Measurements from ENCODE around the gene ULBP1.
"Not testable (repeated sequence)": the region's sequence is repeated elsewhere in the genome, so short reads cannot be mapped to it uniquely, and the experiment has no call there.

ULBP1 gene

GRCh38 chr6:150005761-150006651, 42.3 kb downstream of the ULBP1 start:
- no peak for DNase-seq (ENCODE audit: low spot score)

DNA sequence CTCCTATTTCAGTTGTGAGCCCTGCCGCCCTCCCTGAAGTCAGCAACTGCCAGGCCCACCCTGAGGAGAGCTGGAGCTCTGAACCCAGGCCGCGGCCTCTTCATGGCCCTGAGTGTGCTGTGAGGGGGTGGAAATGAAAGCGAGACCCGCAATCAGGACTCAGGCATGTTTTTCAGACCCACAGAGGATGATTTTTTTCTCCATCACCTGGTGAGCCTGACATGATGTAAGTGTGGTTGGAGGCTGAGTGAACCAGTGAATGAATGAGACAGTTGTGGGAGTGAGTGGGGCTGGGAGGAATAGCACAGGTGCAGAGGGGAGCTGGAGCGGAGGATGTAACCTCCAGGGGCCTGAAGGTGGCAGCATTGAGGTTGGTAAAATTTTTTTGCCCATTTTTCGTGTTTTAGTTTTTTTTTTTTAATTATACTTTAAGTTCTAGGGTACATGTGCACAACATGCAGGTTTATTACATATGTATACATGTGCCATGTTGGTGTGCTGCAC, 43.3 kb downstream of the ULBP1 start:
- DNase-seq (ENCODE audit: low spot score), result peak; percentile 69

- DNase-seq (ENCODE audit: low spot score), result no peak
These were observed 44.8 kb downstream of the ULBP1 start for GRCh38 chr6:150008588-150008987.

GRCh38 chr6:150012846-150013784, 49.4 kb downstream of the ULBP1 start:
- DNase-seq (ENCODE audit: low spot score), result not testable (repeated sequence)

GRCh38 chr6:150013785-150014622, 50.3 kb downstream of the ULBP1 start:
- not testable (repeated sequence) for DNase-seq (ENCODE audit: low spot score)

GRCh38 chr6:150014623-150015280, 51.0 kb downstream of the ULBP1 start:
- DNase-seq (ENCODE audit: low spot score), result not testable (repeated sequence)

- not testable (repeated sequence) for DNase-seq (ENCODE audit: low spot score)
These were observed 51.7 kb downstream of the ULBP1 start for GRCh38 chr6:150015281-150016001.

DNA sequence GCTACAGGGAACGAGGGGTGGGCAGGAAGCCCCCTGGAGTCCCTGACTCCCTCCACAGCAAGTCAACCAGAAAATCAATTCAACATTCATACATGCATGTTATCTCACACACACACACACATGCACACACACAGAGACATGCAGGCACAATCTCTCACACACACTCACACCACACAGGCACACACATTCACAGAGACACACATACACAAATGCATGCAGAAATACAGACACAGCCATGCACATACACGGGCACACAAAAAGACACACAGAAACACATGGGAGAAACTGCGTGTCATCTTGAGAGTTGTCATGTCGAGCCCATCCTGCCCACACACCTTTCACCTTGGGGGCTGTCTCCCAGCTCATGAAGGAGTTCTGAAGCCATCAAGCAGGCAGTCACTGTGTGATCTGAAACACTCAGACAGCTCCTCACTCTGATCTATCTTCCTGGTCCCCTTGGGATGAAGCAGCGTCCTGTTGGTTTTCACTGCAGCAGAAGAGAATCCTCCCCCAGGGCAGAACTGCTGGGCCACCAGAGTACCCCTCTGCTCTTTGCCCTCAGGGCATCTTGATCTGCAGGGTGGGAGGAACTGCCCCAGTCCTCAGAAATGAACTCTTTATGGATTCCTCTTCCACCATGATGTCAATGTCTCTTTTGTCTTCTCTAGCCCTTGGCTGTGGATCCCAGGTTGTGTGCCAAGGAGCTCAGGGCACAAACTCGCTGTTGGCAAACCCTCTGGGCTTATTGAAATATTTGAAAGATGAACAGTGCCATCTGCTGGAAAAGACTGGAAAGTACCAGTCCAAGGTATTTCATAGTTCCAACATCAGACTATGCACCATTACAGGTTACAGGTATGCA, 52.8 kb downstream of the ULBP1 start:
- DNase-seq (ENCODE audit: low spot score), result peak; percentile 73

DNA sequence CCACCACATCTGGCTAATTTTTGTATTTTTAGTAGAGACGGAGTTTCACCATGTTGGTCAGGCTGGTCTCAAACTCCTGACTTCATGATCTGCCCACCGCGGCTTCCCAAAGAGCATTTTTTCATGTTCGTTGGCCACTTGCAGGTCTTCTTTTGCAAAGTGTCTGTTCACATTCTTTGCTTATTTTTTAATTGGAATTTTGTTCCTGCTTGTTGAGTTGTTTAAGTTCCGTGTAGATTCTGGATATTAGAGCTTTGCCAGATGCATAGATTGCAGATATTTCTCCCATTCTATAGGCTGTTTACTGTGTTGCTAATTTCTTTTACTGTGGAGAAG, 53.4 kb downstream of the ULBP1 start:
- DNase-seq (ENCODE audit: low spot score), result not testable (repeated sequence)

DNA sequence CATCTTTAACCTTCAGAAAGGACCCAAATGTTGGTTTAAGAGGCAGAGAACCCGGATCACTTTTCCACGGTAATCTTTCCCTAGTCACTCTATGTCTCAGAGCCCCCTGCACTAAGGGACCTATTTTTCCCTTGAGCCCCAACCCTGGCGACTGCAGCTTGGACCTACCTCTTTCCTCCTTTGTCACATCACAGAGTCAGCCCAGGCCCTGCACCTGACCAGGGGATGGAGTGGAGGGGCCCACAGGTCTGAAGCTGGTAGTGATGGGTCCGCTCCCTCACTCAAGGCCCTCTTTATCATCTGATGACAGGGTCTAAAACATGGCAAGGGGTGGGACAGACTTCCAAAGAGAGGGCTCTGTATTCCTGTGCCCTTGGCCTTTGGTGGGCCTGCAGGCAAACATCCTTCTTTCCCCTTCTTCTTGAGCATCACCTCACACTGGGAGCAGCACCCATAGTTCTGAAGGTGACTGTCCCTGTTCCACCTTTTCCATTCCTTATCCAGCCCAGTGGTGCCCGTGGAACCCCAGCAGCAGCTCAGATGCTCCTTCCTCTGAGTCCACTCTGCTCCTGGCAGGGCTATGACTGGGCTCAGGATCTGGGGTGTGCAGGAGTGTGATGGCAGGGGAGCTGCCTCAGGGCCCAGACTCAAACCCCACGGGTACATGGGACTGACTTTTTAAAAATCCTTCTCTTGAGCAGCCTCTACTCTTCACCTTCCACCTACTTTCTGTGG, 55.3 kb downstream of the ULBP1 start:
- DNase-seq (ENCODE audit: low spot score), result no peak

GRCh38 chr6:150021870-150022269, 58.1 kb downstream of the ULBP1 start:
- not testable (repeated sequence) for DNase-seq (ENCODE audit: low spot score)

All from HuH-7.5 (cell line).